ENCODE data around the gene LGR4.
A peak's percentile ranks its signal among the peaks of the same experiment; 100 is the strongest.

The LGR4 gene

DNA sequence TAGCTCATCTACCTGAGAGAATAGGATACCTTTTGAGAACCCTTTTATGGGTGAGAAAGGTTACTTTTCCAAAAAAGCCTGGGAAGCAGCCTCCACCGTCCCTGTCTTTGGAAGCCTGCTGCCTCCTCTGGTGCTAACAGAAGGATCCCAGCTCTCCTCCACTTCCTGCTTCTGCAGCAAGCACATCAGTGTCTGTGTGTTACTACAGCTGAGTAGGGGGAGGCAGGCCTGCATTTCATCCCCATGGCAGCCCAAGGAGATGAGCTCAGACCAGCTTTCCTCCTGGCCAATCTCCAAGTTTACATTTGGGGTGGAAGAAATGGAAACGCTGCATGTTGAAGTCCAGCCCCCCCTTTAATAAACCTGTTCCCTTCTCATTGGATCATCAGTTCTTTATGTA, 102.2 kb downstream of the LGR4 start:
- Histone ChIP-seq H3K27ac (ENCODE audit: low read depth, low read length) (peak overlapping the region; percentile 1), H3K4me3 (ENCODE audit: low read length) (no peak overlapping the region), H3K4me1 (ENCODE audit: control insufficient read depth, insufficient read depth, low read length) (peaks cover 7% of the 10 kb centered on the region), H3K9ac (ENCODE audit: low read length) (no peak overlapping the region), H3K27me3 (ENCODE audit: control insufficient read depth, insufficient read depth, low read length) (no peaks in the 10 kb centered on the region), H3K36me3 (ENCODE audit: control insufficient read depth, insufficient read depth, low read length) (peaks cover 9% of the 10 kb centered on the region)

DNA sequence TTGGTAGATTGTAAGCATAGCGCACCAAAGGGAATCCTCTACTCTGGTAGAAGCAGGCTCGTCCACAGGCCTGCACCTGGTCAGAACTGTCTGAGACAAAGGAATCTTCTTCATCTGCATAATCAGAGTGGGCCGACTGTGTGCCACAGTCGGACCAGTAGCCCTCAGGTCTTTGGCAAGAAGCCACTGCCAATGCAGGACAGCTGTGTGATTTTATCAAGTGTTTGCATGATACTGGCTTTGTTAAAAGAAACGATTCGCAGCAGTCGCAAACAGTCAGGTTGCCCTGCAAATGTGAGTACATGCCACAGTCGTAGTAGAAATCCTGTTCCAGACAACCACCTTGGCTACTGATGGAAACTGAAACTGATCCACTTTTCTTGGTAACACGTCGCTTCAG, 104.7 kb downstream of the LGR4 start:
- peaks cover 9% of the 10 kb centered on the region for H3K36me3 ChIP-seq (ENCODE audit: control insufficient read depth, insufficient read depth, low read length)
- H3K27ac ChIP-seq (ENCODE audit: low read depth, low read length): no peak overlapping the region
- peaks cover 12% of the 10 kb centered on the region for H3K4me1 ChIP-seq (ENCODE audit: control insufficient read depth, insufficient read depth, low read length)
- no peak overlapping the region for H3K4me3 ChIP-seq (ENCODE audit: low read length)
- H3K9ac ChIP-seq (ENCODE audit: low read length): no peak overlapping the region
- H3K27me3 ChIP-seq (ENCODE audit: control insufficient read depth, insufficient read depth, low read length): no peaks in the 10 kb centered on the region

DNA sequence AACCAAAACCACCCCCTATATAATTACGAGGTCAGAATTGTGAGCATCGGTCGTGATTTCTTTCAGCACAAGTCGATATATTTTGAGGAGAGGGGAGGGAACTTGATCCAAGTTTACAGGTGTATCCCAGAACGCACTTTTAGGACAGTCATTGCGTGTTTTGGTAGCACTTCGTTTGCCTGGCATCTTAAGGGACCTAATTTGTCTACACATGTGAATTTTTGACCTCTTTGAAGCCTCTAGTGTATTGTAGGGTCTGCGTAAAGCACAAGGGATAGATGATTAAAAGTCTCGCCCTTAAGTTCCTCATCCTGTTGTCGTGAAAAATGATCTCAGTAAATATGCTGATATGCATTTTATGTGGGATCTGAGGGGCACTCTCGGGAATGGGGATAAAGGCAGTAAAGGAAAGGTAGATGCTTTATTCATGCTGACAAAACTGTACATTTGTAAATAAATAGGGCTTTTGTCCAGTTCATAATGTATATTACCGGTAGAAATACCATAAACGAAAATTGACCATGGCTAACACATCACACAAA, 108.9 kb downstream of the LGR4 start:
- H3K27ac ChIP-seq (ENCODE audit: low read depth, low read length): no peak overlapping the region
- no peaks in the 10 kb centered on the region for H3K27me3 ChIP-seq (ENCODE audit: control insufficient read depth, insufficient read depth, low read length)
- H3K9ac ChIP-seq (ENCODE audit: low read length): peak overlapping the region; percentile 33
- peak overlapping the region; percentile 94 for H3K4me3 ChIP-seq (ENCODE audit: low read length)
- peaks cover 3% of the 10 kb centered on the region for H3K36me3 ChIP-seq (ENCODE audit: control insufficient read depth, insufficient read depth, low read length)
- peaks cover 8% of the 10 kb centered on the region for H3K4me1 ChIP-seq (ENCODE audit: control insufficient read depth, insufficient read depth, low read length)

GRCh38 chr11:27362749-27363575, 109.6 kb downstream of the LGR4 start, which contains the start of gene CCDC34:
CCDC34 (minus strand) TSS chr11:27363215; CDS start chr11:27363194, 21 bp downstream.
- Histone ChIP-seq H3K4me3 (ENCODE audit: low read length) (peak within 1 kb of the TSS; percentile 94), H3K36me3 (ENCODE audit: control insufficient read depth, insufficient read depth, low read length) (peaks cover 1% of the 10 kb centered on the region), H3K27ac (ENCODE audit: low read depth, low read length) (no peak within 1 kb of the TSS), H3K9ac (ENCODE audit: low read length) (peak within 1 kb of the TSS; percentile 75), H3K4me1 (ENCODE audit: control insufficient read depth, insufficient read depth, low read length) (peaks cover 8% of the 10 kb centered on the region), H3K27me3 (ENCODE audit: control insufficient read depth, insufficient read depth, low read length) (no peaks in the 10 kb centered on the region)

DNA sequence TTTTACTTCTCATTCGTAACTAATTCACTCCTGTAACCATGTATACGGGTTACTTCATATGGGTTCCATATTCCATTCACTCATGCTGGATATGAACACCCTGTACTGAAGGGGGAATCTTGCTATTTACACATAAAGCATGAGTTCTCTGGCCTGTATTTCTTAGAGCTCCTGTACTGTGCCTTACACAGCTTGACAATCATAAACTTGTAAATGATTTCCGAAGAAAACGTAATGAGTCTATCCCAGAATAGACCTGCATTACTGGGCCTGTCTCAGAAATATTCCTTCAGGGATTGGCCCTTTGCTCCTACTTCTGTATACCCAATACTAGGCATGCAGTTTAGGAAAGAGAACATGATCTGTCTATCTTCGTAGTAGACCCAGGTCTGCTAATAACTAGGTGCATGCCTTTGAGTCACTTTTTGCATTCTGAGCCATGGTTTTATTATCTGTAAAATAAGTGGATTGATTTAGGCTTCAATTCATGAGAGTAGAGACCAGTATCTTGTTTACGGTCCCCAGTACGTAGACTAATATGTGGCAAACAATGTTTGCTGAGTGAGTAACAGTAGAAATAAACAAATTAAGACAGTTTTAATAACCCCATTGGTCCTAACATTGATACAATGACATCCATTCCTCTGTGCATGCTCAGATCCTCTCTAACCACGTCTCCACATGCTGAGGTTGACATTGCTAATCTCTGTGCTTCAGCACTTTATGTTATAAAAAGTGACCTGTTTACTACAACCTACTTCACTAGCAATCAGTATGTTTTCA, 110.8 kb downstream of the LGR4 start:
- no peaks in the 10 kb centered on the region for H3K27me3 ChIP-seq (ENCODE audit: control insufficient read depth, insufficient read depth, low read length)
- H3K4me3 ChIP-seq (ENCODE audit: low read length): no peak overlapping the region
- H3K27ac ChIP-seq (ENCODE audit: low read depth, low read length): no peak overlapping the region
- H3K9ac ChIP-seq (ENCODE audit: low read length): no peak overlapping the region
- no peaks in the 10 kb centered on the region for H3K36me3 ChIP-seq (ENCODE audit: control insufficient read depth, insufficient read depth, low read length)
- H3K4me1 ChIP-seq (ENCODE audit: control insufficient read depth, insufficient read depth, low read length): peaks cover 8% of the 10 kb centered on the region

DNA sequence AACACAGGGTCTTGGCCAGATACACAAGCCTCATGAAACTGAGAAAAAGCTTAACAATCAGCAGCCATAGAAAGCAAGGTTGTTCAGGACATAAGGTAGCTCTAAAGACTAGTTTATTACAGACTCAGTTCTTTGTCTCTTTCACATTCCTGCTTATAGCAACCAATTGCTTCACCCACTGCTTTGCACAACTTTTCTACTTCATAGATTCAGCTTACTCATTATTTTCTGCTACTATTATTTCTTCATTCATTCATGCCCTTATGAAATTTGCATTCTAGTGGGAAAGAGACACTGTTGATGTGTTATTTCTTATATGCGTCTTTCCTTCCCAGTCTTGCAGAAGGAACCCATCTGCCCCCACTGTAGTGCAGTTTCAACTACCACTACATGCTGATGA, 114.3 kb downstream of the LGR4 start:
- H3K36me3 ChIP-seq (ENCODE audit: control insufficient read depth, insufficient read depth, low read length): no peaks in the 10 kb centered on the region
- no peak overlapping the region for H3K9ac ChIP-seq (ENCODE audit: low read length)
- H3K27ac ChIP-seq (ENCODE audit: low read depth, low read length): no peak overlapping the region
- H3K27me3 ChIP-seq (ENCODE audit: control insufficient read depth, insufficient read depth, low read length): no peaks in the 10 kb centered on the region
- H3K4me3 ChIP-seq (ENCODE audit: low read length): no peak overlapping the region
- peaks cover 3% of the 10 kb centered on the region for H3K4me1 ChIP-seq (ENCODE audit: control insufficient read depth, insufficient read depth, low read length)

GRCh38 chr11:27357250-27357649, 115.3 kb downstream of the LGR4 start:
- Histone ChIP-seq H3K4me3 (ENCODE audit: low read length) (no peak overlapping the region), H3K4me1 (ENCODE audit: control insufficient read depth, insufficient read depth, low read length) (peaks cover under 1% of the 10 kb centered on the region), H3K27ac (ENCODE audit: low read depth, low read length) (no peak overlapping the region), H3K27me3 (ENCODE audit: control insufficient read depth, insufficient read depth, low read length) (no peaks in the 10 kb centered on the region), H3K9ac (ENCODE audit: low read length) (no peak overlapping the region), H3K36me3 (ENCODE audit: control insufficient read depth, insufficient read depth, low read length) (no peaks in the 10 kb centered on the region)

- Histone ChIP-seq H3K4me3 (ENCODE audit: low read length) (no peak overlapping the region), H3K4me1 (ENCODE audit: control insufficient read depth, insufficient read depth, low read length) (no peaks in the 10 kb centered on the region), H3K27ac (ENCODE audit: low read depth, low read length) (no peak overlapping the region), H3K27me3 (ENCODE audit: control insufficient read depth, insufficient read depth, low read length) (no peaks in the 10 kb centered on the region), H3K9ac (ENCODE audit: low read length) (no peak overlapping the region), H3K36me3 (ENCODE audit: control insufficient read depth, insufficient read depth, low read length) (no peaks in the 10 kb centered on the region)
Measured at GRCh38 chr11:27356624-27357222, 115.9 kb downstream of the LGR4 start.

DNA sequence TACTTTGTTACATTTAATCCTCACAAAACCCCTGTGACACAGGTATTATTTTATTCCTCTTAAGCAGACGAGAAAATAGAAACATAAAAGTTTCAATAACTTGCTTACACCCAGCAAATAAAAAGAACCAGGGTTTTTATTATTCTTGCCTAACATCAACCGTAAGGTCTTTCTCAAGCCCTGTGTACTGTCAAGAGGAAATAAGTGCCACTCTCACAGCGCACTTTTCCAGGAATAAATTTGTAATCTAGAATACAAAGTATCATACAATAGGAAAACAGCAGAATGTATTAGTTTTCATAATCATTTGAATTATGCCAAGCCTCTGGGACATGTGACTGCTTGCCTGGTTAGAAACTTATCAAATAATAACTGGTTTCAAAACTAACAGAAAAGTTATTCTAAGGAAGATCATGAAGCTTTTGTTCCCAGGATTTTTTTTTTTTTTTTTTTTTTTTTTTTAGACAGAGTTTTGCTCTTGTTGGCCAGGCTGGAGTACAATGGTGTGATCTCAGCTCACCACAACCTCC, 117.0 kb downstream of the LGR4 start:
- Histone ChIP-seq H3K4me1 (ENCODE audit: control insufficient read depth, insufficient read depth, low read length) (no peaks in the 10 kb centered on the region), H3K27ac (ENCODE audit: low read depth, low read length) (no peak overlapping the region), H3K4me3 (ENCODE audit: low read length) (no peak overlapping the region), H3K27me3 (ENCODE audit: control insufficient read depth, insufficient read depth, low read length) (no peaks in the 10 kb centered on the region), H3K36me3 (ENCODE audit: control insufficient read depth, insufficient read depth, low read length) (no peaks in the 10 kb centered on the region), H3K9ac (ENCODE audit: low read length) (no peak overlapping the region)

GRCh38 chr11:27354359-27354965, 118.1 kb downstream of the LGR4 start:
- Histone ChIP-seq H3K36me3 (ENCODE audit: control insufficient read depth, insufficient read depth, low read length) (no peaks in the 10 kb centered on the region), H3K27ac (ENCODE audit: low read depth, low read length) (no peak overlapping the region), H3K4me1 (ENCODE audit: control insufficient read depth, insufficient read depth, low read length) (no peaks in the 10 kb centered on the region), H3K9ac (ENCODE audit: low read length) (no peak overlapping the region), H3K27me3 (ENCODE audit: control insufficient read depth, insufficient read depth, low read length) (no peaks in the 10 kb centered on the region), H3K4me3 (ENCODE audit: low read length) (no peak overlapping the region)

DNA sequence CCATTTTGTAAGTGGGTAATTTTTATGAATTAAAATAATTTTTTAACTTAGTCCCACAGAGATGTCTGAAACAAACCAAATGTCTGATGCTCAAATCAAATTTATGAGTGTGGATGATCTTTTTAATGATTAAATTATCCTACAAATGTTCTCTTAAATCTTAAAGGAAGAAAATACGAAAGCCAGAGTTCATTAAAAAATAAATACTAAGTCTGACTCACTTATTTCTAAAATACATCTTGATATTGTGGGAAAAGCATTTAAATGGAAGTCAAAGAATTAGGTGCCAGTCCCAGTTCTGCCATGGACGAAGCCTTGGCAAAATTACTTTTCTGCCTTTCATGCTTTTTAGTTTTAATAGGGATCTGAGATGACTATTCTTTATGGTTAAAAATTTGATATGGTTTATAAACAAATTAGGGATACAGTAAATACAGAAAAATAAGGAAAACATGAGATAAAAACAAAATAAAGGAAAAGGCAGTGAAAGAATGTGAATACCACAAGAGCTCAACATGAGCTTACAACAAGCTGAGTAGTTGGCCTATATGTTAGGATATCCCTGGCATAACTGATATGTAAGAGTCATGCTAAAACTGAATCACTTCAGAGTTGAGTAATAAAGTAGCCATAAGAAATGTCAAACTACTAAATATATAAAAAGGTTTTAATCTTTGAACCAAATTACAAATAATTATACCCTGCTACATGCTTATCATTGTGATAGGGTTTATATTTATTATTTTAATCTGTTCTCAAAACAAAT, 118.8 kb downstream of the LGR4 start:
- Histone ChIP-seq H3K27me3 (ENCODE audit: control insufficient read depth, insufficient read depth, low read length) (no peaks in the 10 kb centered on the region), H3K4me1 (ENCODE audit: control insufficient read depth, insufficient read depth, low read length) (no peaks in the 10 kb centered on the region), H3K4me3 (ENCODE audit: low read length) (no peak overlapping the region), H3K36me3 (ENCODE audit: control insufficient read depth, insufficient read depth, low read length) (no peaks in the 10 kb centered on the region), H3K27ac (ENCODE audit: low read depth, low read length) (no peak overlapping the region), H3K9ac (ENCODE audit: low read length) (no peak overlapping the region)

All from rectal smooth muscle tissue (tissue), 1 donor.